Stimulated activated CD4-positive, alpha-beta T cell treated with anti-CD3 and anti-CD28 coated beads, Interleukin-1b, Interleukin-23, amount 100 ng/mL, for 4 hours (primary cell): ENCODE measurements around the gene NUTM2A.
"Not testable (repeated sequence)": the region's sequence is repeated elsewhere in the genome, so short reads cannot be mapped to it uniquely, and the experiment has no call there.

Source experiments
- DNase-seq, 2 donors: peaks; one replicate each; pipeline ENCODE4 v3.0.0-alpha.2; 2020; ENCODE audit warnings: low read depth in 2 of 2

NUTM2A gene

GRCh38 chr10:87225148-87225547 lies at the start of gene NUTM2A:
Gene NUTM2A, plus strand, starts transcription at chr10:87225448. Its CDS starts 383 bp downstream, at chr10:87225831.
- not testable (repeated sequence) for DNase-seq

- not testable (repeated sequence) for DNase-seq
Measured at GRCh38 chr10:87177587-87177986, 47.7 kb upstream of the NUTM2A start.

- DNase-seq: not testable (repeated sequence)
Measured at GRCh38 chr10:87184421-87184820, 40.8 kb upstream of the NUTM2A start.

- DNase-seq: not testable (repeated sequence)
Measured at GRCh38 chr10:87186016-87186415, 39.2 kb upstream of the NUTM2A start.

GRCh38 chr10:87187573-87187972 lies 37.7 kb upstream of the NUTM2A start:
- not testable (repeated sequence) for DNase-seq

GRCh38 chr10:87191841-87192240 lies 33.4 kb upstream of the NUTM2A start:
- not testable (repeated sequence) for DNase-seq

- DNase-seq: peak in 1 of 2 donors; percentile 11
Measured at GRCh38 chr10:87200924-87201323, 24.3 kb upstream of the NUTM2A start.

GRCh38 chr10:87204801-87205200 lies 20.4 kb upstream of the NUTM2A start:
- DNase-seq: not testable (repeated sequence)

GRCh38 chr10:87206922-87207321 lies 18.3 kb upstream of the NUTM2A start:
- not testable (repeated sequence) for DNase-seq

GRCh38 chr10:87210309-87210708 lies 14.9 kb upstream of the NUTM2A start:
- not testable (repeated sequence) for DNase-seq

GRCh38 chr10:87211848-87212247 lies 13.4 kb upstream of the NUTM2A start:
- not testable (repeated sequence) for DNase-seq

GRCh38 chr10:87213150-87213765 lies 12.0 kb upstream of the NUTM2A start:
- not testable (repeated sequence) for DNase-seq

- DNase-seq: not testable (repeated sequence)
Measured at GRCh38 chr10:87213806-87214205, 11.4 kb upstream of the NUTM2A start.

GRCh38 chr10:87216120-87216519 lies 9.1 kb upstream of the NUTM2A start:
- DNase-seq: not testable (repeated sequence)

GRCh38 chr10:87219370-87219769 lies 5.9 kb upstream of the NUTM2A start:
- not testable (repeated sequence) for DNase-seq

GRCh38 chr10:87222789-87223188 lies 2.5 kb upstream of the NUTM2A start:
- DNase-seq: not testable (repeated sequence)

- not testable (repeated sequence) for DNase-seq
Measured at GRCh38 chr10:87228247-87228646, 3.0 kb downstream of the NUTM2A start.

- DNase-seq: not testable (repeated sequence)
Measured at GRCh38 chr10:87229211-87229610, 4.0 kb downstream of the NUTM2A start.

- not testable (repeated sequence) for DNase-seq
Measured at GRCh38 chr10:87234854-87235253, 9.6 kb downstream of the NUTM2A start.

GRCh38 chr10:87237244-87237643 lies 12.0 kb downstream of the NUTM2A start:
- not testable (repeated sequence) for DNase-seq

GRCh38 chr10:87239346-87239808 lies 14.1 kb downstream of the NUTM2A start:
- not testable (repeated sequence) for DNase-seq

- not testable (repeated sequence) for DNase-seq
Measured at GRCh38 chr10:87242192-87242591, 16.9 kb downstream of the NUTM2A start.

GRCh38 chr10:87247335-87247734 lies 22.1 kb downstream of the NUTM2A start:
- DNase-seq: not testable (repeated sequence)
